ENCODE measurements around the gene WDR93.

The WDR93 gene

GRCh38 chr15:89725064-89725463, 34.5 kb downstream of the WDR93 start:
- DNase-seq (ENCODE audit: low read depth), result no peak
- TF ChIP-seq, protein P1, sequence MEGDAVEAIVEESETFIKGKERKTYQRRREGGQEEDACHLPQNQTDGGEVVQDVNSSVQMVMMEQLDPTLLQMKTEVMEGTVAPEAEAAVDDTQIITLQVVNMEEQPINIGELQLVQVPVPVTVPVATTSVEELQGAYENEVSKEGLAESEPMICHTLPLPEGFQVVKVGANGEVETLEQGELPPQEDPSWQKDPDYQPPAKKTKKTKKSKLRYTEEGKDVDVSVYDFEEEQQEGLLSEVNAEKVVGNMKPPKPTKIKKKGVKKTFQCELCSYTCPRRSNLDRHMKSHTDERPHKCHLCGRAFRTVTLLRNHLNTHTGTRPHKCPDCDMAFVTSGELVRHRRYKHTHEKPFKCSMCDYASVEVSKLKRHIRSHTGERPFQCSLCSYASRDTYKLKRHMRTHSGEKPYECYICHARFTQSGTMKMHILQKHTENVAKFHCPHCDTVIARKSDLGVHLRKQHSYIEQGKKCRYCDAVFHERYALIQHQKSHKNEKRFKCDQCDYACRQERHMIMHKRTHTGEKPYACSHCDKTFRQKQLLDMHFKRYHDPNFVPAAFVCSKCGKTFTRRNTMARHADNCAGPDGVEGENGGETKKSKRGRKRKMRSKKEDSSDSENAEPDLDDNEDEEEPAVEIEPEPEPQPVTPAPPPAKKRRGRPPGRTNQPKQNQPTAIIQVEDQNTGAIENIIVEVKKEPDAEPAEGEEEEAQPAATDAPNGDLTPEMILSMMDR (IDR thresholded peaks at IDR 0.05; ENCODE audit: low read depth, low read length), result no peak
- TF ChIP-seq, protein P2, sequence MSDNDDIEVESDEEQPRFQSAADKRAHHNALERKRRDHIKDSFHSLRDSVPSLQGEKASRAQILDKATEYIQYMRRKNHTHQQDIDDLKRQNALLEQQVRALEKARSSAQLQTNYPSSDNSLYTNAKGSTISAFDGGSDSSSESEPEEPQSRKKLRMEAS (IDR thresholded peaks at IDR 0.05; ENCODE audit: low read depth, low read length), result no peak
- no peak for TF ChIP-seq MYC (IDR thresholded peaks at IDR 0.05; ENCODE audit: low read depth, low read length)
- no peak for TF ChIP-seq POLR2A (IDR thresholded peaks at IDR 0.05; ENCODE audit: extremely low read depth, insufficient read length)
- H3K4me3 ChIP-seq (ENCODE audit: low read depth, low read length), result no peak overlapping the region

- no peak for DNase-seq (ENCODE audit: low read depth)
- TF ChIP-seq POLR2A (IDR thresholded peaks at IDR 0.05; ENCODE audit: extremely low read depth, insufficient read length) (no peak), MYC (IDR thresholded peaks at IDR 0.05; ENCODE audit: low read depth, low read length) (no peak)
- TF ChIP-seq, protein P2 (IDR thresholded peaks at IDR 0.05; ENCODE audit: low read depth, low read length), result no peak
- TF ChIP-seq, protein P1 (IDR thresholded peaks at IDR 0.05; ENCODE audit: low read depth, low read length), result no peak
- H3K4me3 ChIP-seq (ENCODE audit: low read depth, low read length), result no peak overlapping the region
Observed at GRCh38 chr15:89728254-89728653, 37.6 kb downstream of the WDR93 start.

- H3K4me3 ChIP-seq (ENCODE audit: low read depth, low read length), result no peak overlapping the region
- TF ChIP-seq, protein P2 (IDR thresholded peaks at IDR 0.05; ENCODE audit: low read depth, low read length), result no peak
- TF ChIP-seq POLR2A (IDR thresholded peaks at IDR 0.05; ENCODE audit: extremely low read depth, insufficient read length) (no peak), MYC (IDR thresholded peaks at IDR 0.05; ENCODE audit: low read depth, low read length) (no peak)
- TF ChIP-seq, protein P1 (IDR thresholded peaks at IDR 0.05; ENCODE audit: low read depth, low read length), result no peak
- no peak for DNase-seq (ENCODE audit: low read depth)
Observed at GRCh38 chr15:89731275-89731674, 40.7 kb downstream of the WDR93 start.

DNA sequence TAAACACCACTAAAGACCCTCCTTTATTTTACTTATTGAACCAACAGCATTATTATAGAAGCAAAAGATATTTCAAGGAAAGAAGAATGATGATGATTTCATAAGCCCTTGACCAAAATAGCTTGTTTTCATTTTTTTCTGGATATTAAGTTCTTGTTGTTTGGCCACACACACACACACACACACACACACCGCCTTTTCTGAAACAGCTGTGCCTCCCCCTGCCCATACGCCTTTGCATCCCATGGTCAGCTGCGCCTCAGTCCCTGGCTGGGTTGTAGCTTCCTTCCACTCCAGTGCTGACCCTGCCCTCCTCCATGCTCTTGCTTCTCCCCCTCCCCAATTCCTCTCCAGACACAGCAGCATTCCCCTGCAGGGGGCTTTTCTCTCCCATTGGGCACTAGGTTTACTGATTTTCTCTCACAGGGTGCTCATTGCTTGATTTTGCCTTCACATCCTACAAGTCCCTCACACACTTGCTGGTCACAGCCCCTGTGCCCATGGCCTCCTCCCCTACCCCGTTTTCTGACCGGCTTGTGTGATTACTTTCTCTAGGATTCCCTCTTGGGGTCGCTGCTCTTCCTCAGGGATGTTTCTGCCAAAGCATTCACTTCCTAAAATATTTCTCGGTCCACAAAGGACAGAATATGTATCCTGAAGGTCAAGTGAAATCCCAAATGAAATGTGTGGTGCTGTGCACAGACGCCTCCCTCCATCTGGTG, 42.0 kb downstream of the WDR93 start:
- TF ChIP-seq, protein P1 (IDR thresholded peaks at IDR 0.05; ENCODE audit: low read depth, low read length), result peak; percentile 2
- TF ChIP-seq, protein P2 (IDR thresholded peaks at IDR 0.05; ENCODE audit: low read depth, low read length), result no peak
- DNase-seq (ENCODE audit: low read depth), result no peak
- no peak overlapping the region for H3K4me3 ChIP-seq (ENCODE audit: low read depth, low read length)

GRCh38 chr15:89735773-89736172, 45.2 kb downstream of the WDR93 start:
- DNase-seq (ENCODE audit: low read depth), result no peak
- H3K4me3 ChIP-seq (ENCODE audit: low read depth, low read length), result no peak overlapping the region
- no peak for TF ChIP-seq MYC (IDR thresholded peaks at IDR 0.05; ENCODE audit: low read depth, low read length)
- TF ChIP-seq, protein P2 (IDR thresholded peaks at IDR 0.05; ENCODE audit: low read depth, low read length), result no peak
- TF ChIP-seq, protein P1 (IDR thresholded peaks at IDR 0.05; ENCODE audit: low read depth, low read length), result no peak
- no peak for TF ChIP-seq POLR2A (IDR thresholded peaks at IDR 0.05; ENCODE audit: extremely low read depth, insufficient read length)
